Measurements from ENCODE around the gene HPCAL1. TPM values are rescaled to one million over a fixed set of nuclear protein-coding genes. Genes with fewer than 3 reads are reported as not detected.

HPCAL1 gene
- total RNA-seq, 1 donor from 2014 or later: 17.3 TPM

DNA sequence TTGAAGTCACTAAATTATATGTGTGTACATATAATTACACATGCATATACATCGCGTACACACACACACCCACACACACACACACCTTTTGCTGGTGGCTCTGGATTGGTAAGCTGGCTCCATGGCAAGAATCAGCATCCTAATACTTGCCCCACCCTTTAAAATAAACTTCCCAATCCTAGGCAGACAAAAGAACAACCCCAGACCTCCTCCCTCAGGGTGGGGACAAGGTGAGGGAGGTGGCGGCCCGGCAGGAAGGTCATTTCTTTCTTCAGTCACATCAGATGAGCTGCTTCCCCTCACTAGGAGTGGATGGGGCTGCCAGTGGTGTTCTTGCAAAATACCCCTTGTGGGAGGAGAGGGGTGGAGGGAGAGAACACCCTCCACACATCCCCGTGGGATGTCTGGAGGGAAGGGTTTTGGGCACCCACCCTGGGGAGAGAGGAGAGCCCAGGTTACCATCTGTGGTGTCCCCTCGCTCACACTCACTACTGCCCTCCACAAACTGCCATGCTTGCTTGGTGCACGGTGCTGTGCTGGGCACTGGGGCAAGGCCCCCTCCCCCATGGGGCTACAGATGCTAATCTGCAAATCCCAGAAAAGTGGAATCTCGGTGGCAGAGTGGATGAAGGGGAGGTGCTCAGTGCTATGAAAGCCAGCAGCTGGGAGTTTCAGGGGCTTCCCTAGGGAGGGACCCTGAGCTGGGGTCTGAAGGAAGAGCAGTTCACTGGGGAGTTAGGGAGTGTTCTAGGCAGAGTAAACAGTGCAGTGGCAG lies 81.4 kb downstream of the HPCAL1 start:
- DNase-seq (ENCODE audit: low read depth, low spot score): no peak
- no peak overlapping the region for H3K27ac Mint-ChIP-seq (ENCODE audit: unreplicated experiment)
- no peak for TF ChIP-seq CTCF (conservative IDR thresholded peaks at IDR 0.05)
- no peaks in the 10 kb centered on the region for H3K27me3 Mint-ChIP-seq (ENCODE audit: low read depth)
- no peaks in the 10 kb centered on the region for H3K9me3 Mint-ChIP-seq
- no peak overlapping the region for H3K4me3 Mint-ChIP-seq
- peaks cover 21% of the 10 kb centered on the region for H3K4me1 Mint-ChIP-seq
- no peaks in the 10 kb centered on the region for H3K36me3 Mint-ChIP-seq (ENCODE audit: low read depth)

GRCh38 chr2:10385501-10385900 lies 82.8 kb downstream of the HPCAL1 start:
- peaks cover 21% of the 10 kb centered on the region for H3K4me1 Mint-ChIP-seq
- no peak for DNase-seq (ENCODE audit: low read depth, low spot score)
- H3K27ac Mint-ChIP-seq (ENCODE audit: unreplicated experiment): no peak overlapping the region
- no peak overlapping the region for H3K4me3 Mint-ChIP-seq
- no peaks in the 10 kb centered on the region for H3K36me3 Mint-ChIP-seq (ENCODE audit: low read depth)
- no peak for TF ChIP-seq CTCF (conservative IDR thresholded peaks at IDR 0.05)
- H3K9me3 Mint-ChIP-seq: no peaks in the 10 kb centered on the region
- no peaks in the 10 kb centered on the region for H3K27me3 Mint-ChIP-seq (ENCODE audit: low read depth)

DNA sequence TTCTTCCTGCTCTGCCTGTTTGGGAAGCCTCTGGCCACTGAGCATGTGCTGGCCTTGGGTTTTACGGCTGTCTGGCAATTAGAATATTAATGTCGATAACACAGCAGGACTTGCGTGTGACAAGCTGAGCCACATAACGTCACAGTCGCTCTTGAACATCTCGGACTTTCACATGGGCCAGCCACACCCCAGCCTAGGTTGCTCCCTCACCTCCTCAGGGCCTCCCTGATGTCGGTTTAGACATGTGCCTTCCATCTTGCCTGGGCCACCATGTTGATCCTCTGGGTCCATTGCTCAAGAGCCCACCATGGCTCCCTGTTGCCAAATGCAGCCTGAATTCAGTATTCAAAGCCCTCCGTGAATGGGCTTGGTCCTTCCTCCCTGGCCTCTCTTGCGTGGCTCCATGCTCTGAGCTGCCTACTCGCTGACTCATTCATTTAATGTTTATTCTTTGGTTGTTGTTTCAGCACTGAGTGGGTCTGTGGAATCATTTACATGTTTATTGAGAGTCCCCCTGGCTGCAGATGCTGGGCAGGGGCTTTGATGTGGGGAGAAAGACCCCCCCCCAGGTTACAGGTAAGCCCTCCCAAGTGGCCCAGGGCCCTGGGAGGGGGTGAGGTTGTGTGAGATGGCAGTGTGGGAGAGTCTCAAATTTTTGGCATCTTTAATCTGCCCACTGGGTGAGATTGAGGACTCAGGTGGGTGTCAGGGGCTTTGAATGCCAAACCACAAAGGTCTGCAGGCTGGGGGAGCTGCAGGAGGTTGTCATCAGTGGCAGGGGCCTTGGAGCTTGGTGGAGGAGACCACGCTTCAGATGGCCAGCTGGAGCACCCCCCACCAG lies 83.4 kb downstream of the HPCAL1 start:
- H3K27me3 Mint-ChIP-seq (ENCODE audit: low read depth): no peaks in the 10 kb centered on the region
- no peak overlapping the region for H3K4me3 Mint-ChIP-seq
- no peak for DNase-seq (ENCODE audit: low read depth, low spot score)
- peaks cover 21% of the 10 kb centered on the region for H3K4me1 Mint-ChIP-seq
- no peak overlapping the region for H3K27ac Mint-ChIP-seq (ENCODE audit: unreplicated experiment)
- H3K9me3 Mint-ChIP-seq: no peaks in the 10 kb centered on the region
- no peaks in the 10 kb centered on the region for H3K36me3 Mint-ChIP-seq (ENCODE audit: low read depth)
- TF ChIP-seq CTCF (conservative IDR thresholded peaks at IDR 0.05): no peak

GRCh38 chr2:10387033-10387432 lies 84.3 kb downstream of the HPCAL1 start:
- DNase-seq (ENCODE audit: low read depth, low spot score): no peak
- Mint-ChIP-seq H3K36me3 (ENCODE audit: low read depth) (no peaks in the 10 kb centered on the region), H3K27me3 (ENCODE audit: low read depth) (no peaks in the 10 kb centered on the region)

More at GRCh38 chr2:10387033-10387432, 84.3 kb downstream of the HPCAL1 start:
- TF ChIP-seq CTCF (conservative IDR thresholded peaks at IDR 0.05): no peak
- no peak overlapping the region for H3K4me3 Mint-ChIP-seq
- no peak overlapping the region for H3K27ac Mint-ChIP-seq (ENCODE audit: unreplicated experiment)
- no peaks in the 10 kb centered on the region for H3K9me3 Mint-ChIP-seq
- H3K4me1 Mint-ChIP-seq: peaks cover 12% of the 10 kb centered on the region

All from neural crest cell (in vitro differentiated cells).